ENCODE data around the gene DLGAP4.

The DLGAP4 gene

GRCh38 chr20:36368869-36369268 lies 62.7 kb downstream of the DLGAP4 start:
- no peak for DNase-seq (ENCODE audit: low read depth)
- H3K4me3 ChIP-seq (ENCODE audit: control insufficient read depth, low read depth, low read length): no peak overlapping the region
- TF ChIP-seq, protein P1, sequence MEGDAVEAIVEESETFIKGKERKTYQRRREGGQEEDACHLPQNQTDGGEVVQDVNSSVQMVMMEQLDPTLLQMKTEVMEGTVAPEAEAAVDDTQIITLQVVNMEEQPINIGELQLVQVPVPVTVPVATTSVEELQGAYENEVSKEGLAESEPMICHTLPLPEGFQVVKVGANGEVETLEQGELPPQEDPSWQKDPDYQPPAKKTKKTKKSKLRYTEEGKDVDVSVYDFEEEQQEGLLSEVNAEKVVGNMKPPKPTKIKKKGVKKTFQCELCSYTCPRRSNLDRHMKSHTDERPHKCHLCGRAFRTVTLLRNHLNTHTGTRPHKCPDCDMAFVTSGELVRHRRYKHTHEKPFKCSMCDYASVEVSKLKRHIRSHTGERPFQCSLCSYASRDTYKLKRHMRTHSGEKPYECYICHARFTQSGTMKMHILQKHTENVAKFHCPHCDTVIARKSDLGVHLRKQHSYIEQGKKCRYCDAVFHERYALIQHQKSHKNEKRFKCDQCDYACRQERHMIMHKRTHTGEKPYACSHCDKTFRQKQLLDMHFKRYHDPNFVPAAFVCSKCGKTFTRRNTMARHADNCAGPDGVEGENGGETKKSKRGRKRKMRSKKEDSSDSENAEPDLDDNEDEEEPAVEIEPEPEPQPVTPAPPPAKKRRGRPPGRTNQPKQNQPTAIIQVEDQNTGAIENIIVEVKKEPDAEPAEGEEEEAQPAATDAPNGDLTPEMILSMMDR (conservative IDR thresholded peaks at IDR 0.05; ENCODE audit: control insufficient read depth, insufficient read depth, low read depth, low read length): no peak

GRCh38 chr20:36369739-36370138 lies 63.6 kb downstream of the DLGAP4 start:
- TF ChIP-seq, protein P1 (conservative IDR thresholded peaks at IDR 0.05; ENCODE audit: control insufficient read depth, insufficient read depth, low read depth, low read length): no peak
- no peak for DNase-seq (ENCODE audit: low read depth)
- no peak overlapping the region for H3K4me3 ChIP-seq (ENCODE audit: control insufficient read depth, low read depth, low read length)

GRCh38 chr20:36370991-36371790 lies 65.1 kb downstream of the DLGAP4 start:
- no peak overlapping the region for H3K4me3 ChIP-seq (ENCODE audit: control insufficient read depth, low read depth, low read length)
- TF ChIP-seq, protein P1 (conservative IDR thresholded peaks at IDR 0.05; ENCODE audit: control insufficient read depth, insufficient read depth, low read depth, low read length): no peak
- DNase-seq (ENCODE audit: low read depth): no peak

DNA sequence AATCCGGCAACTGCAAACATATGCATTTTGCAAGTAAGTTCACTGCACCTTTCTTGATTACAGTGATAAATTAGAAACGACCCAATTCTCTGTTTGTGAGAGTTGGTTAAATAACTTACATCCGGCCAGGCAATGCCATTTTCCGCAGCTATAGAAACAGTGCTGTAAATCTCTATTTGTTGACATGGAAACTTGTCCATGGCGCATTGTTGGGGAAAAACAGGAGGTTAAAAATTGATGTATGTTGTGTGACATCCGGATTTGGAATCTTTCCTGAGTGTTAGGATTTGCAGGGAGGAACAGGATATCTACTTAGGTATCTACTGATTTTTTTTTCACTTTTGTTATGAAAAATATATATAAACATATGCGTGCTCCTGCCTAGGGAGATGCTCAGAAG lies 66.5 kb downstream of the DLGAP4 start:
- H3K4me3 ChIP-seq (ENCODE audit: control insufficient read depth, low read depth, low read length): no peak overlapping the region
- TF ChIP-seq, protein P1 (conservative IDR thresholded peaks at IDR 0.05; ENCODE audit: control insufficient read depth, insufficient read depth, low read depth, low read length): no peak
- DNase-seq (ENCODE audit: low read depth): no peak

GRCh38 chr20:36373089-36373488 lies 67.0 kb downstream of the DLGAP4 start:
- DNase-seq (ENCODE audit: low read depth): no peak
- TF ChIP-seq, protein P1 (conservative IDR thresholded peaks at IDR 0.05; ENCODE audit: control insufficient read depth, insufficient read depth, low read depth, low read length): no peak
- no peak overlapping the region for H3K4me3 ChIP-seq (ENCODE audit: control insufficient read depth, low read depth, low read length)

- no peak overlapping the region for H3K4me3 ChIP-seq (ENCODE audit: control insufficient read depth, low read depth, low read length)
- no peak for DNase-seq (ENCODE audit: low read depth)
- TF ChIP-seq, protein P1 (conservative IDR thresholded peaks at IDR 0.05; ENCODE audit: control insufficient read depth, insufficient read depth, low read depth, low read length): no peak
Measured at GRCh38 chr20:36374995-36375394, 68.9 kb downstream of the DLGAP4 start.
